Activated naive CD4-positive, alpha-beta T cell treated with anti-CD3 and anti-CD28 coated beads, Interleukin-2, amount 10 ng/mL, durations not matched to agents 7 days and 5 days (primary cell): ENCODE measurements around the gene SLC8A2.
A peak's percentile ranks its signal among the peaks of the same experiment; 100 is the strongest.
"Not testable (repeated sequence)": the region's sequence is repeated elsewhere in the genome, so short reads cannot be mapped to it uniquely, and the experiment has no call there.

Experiments
- CTCF ChIA-PET: fragments of 350-600 bp; sonication (Branson Sonifier 250); formaldehyde crosslinking; loops from one replicate; lab custom pipeline; 2021; ENCODE audit warnings: antibody characterized with exemption; lab: Charles Lee
- DNase-seq: peaks from one replicate; pipeline ENCODE4 v3.0.0-alpha.2; 2020
- H3K27ac Mint-ChIP-seq: one replicate; pipeline ENCODE4 v1.8.0; 2021; ENCODE audit warnings: mild to moderate bottlenecking, moderate library complexity, mixed read lengths
- H3K27me3 Mint-ChIP-seq: one replicate; pipeline ENCODE4 v1.8.0; 2021; ENCODE audit warnings: mild to moderate bottlenecking, mixed read lengths
- H3K36me3 Mint-ChIP-seq: one replicate; pipeline ENCODE4 v1.8.0; 2021; ENCODE audit warnings: mixed read lengths
- H3K4me1 Mint-ChIP-seq: one replicate; pipeline ENCODE4 v1.8.0; 2021; ENCODE audit warnings: mixed read lengths
- H3K4me3 Mint-ChIP-seq: one replicate; pipeline ENCODE4 v1.8.0; 2021; ENCODE audit warnings: mild to moderate bottlenecking, moderate library complexity, mixed read lengths
- H3K9me3 Mint-ChIP-seq: one replicate; pipeline ENCODE4 v1.8.0; 2021; ENCODE audit warnings: mixed read lengths

The SLC8A2 gene

DNA sequence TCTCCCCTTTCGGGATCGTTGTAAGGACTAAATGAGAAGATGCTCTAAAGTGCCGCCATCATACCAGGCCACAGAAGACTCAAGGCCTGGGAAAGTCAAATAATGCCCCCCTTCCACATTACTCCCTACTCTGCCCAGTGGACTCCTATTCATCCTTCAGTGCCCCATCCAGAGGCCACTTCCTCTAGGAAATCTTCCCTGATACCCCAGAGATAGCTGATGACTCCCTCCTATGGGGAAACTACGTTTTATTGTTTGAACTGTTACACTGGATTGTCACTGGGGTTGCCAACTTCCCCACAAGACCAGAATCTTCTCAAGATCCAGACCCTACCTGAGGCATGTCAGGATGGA, 66.5 kb downstream of the SLC8A2 start:
- H3K27me3 Mint-ChIP-seq, result peaks cover 68% of the 10 kb centered on the region
- CTCF ChIA-PET, result no interaction called here
- H3K4me1 Mint-ChIP-seq, result no peaks in the 10 kb centered on the region
- no peaks in the 10 kb centered on the region for H3K9me3 Mint-ChIP-seq
- DNase-seq, result no peak
- no peak overlapping the region for H3K27ac Mint-ChIP-seq
- H3K4me3 Mint-ChIP-seq, result no peak overlapping the region
- no peaks in the 10 kb centered on the region for H3K36me3 Mint-ChIP-seq

DNA sequence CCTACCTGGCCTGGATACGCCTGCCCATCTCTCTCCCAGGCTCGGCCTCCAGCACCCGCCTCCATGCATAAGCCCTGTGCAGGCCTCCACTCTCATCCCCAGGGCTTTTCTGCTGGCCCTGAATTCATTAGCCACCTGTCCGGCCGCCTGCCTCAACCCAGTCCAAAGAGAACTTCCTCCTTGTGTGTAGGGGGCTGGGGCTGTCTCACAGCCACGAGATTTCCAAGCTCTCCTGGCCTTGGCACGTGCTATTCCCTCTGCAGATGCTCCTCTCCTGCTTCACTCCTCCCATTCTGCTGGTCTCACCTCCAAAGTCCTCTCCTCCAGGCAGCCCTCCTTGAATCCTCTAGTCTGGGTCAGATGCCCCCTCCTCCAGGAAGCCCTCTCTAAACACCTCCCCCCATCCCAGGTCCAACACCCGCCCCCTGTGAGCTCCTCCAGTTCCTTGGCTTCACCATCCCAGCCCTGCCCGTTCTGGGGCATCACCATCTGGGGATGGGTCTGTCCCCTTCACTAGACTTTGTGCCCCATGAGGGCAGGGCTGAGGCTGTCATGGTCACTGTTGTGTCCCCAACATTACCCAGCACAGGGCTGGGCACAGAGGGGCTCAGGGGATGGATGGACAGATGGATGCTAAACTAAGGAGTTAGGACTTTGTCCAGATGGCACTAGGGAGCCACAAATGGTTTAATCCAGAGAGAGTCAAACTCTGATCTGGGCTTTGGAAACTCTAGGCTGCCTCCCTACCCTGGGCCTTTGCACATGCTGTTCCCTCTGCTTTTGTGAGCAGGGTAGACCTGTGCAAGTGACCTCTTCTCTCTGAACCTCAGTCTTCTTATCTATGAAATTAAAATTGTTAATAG, 67.1 kb downstream of the SLC8A2 start:
- CTCF ChIA-PET, result no interaction called here
- Mint-ChIP-seq H3K36me3 (no peaks in the 10 kb centered on the region), H3K4me3 (no peak overlapping the region), H3K27me3 (peaks cover 68% of the 10 kb centered on the region), H3K9me3 (no peaks in the 10 kb centered on the region), H3K4me1 (no peaks in the 10 kb centered on the region), H3K27ac (no peak overlapping the region)
- DNase-seq, result no peak

DNA sequence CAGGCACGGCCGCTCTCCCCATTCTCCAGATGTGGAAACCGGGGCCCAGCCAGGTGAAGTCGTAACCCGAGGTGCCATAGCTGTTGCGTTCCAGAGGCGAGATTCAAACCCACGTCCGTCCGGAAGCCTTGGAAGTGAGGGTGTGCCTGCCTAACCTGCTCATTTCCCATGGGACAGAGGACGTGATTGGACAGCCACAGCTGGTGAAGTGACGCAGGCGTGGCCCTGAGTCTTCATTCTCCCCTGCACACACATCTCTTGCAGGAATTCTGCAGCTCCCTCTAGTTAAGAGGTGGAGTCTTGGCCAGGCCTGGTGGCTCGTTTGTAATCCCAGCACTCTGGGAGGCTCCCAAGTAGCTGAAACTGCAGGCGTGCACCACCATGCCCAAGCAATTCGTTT, 69.2 kb downstream of the SLC8A2 start:
- no peak overlapping the region for H3K27ac Mint-ChIP-seq
- H3K9me3 Mint-ChIP-seq, result no peaks in the 10 kb centered on the region
- H3K4me3 Mint-ChIP-seq, result no peak overlapping the region
- peaks cover 53% of the 10 kb centered on the region for H3K27me3 Mint-ChIP-seq
- CTCF ChIA-PET, result no interaction called here
- no peaks in the 10 kb centered on the region for H3K4me1 Mint-ChIP-seq
- no peaks in the 10 kb centered on the region for H3K36me3 Mint-ChIP-seq
- no peak for DNase-seq

DNA sequence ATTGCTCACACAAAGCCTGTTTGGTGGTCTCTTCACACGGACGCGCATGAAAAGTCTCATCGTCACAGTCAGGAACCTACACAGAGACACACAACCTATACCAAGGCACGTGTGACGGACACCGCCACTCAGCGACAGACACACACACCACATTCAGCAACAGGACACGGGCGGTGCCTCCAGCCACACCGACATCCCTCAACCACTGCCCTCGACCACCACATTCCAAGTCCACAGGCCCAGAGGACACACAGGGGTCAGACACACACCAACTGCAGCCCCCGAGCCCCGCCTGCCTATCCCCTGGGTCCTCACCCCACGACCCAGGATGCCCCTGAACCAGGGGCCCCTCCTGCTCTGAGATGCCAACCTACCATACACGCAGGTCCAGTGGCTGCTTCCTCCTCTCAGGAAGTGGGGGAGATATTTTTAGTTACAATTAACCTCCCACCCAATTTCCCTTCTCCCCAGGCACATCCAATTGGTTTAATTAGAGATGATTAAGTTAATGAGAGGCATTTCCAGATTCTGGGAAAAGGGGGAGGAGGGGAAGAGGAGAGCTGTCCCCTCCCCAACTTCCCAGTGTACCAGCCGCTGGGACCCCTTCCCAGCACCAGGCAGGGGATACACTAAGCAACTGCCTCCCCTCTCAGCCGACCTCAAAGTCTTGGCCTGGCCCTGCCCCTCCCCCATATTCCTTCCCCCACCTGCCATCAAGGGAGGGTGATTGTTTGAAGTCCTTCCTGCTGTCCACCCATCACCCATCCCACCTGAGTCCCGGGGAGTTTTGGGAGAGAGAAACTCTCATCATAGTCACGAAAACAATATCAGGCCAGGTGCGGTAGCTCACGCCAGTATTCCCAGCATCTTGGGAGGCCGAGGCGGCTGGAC, 72.7 kb downstream of the SLC8A2 start:
- Mint-ChIP-seq H3K4me1 (no peaks in the 10 kb centered on the region), H3K9me3 (no peaks in the 10 kb centered on the region), H3K27me3 (peaks cover 30% of the 10 kb centered on the region), H3K27ac (no peak overlapping the region), H3K36me3 (no peaks in the 10 kb centered on the region), H3K4me3 (no peak overlapping the region)
- CTCF ChIA-PET, result no interaction called here
- no peak for DNase-seq

DNA sequence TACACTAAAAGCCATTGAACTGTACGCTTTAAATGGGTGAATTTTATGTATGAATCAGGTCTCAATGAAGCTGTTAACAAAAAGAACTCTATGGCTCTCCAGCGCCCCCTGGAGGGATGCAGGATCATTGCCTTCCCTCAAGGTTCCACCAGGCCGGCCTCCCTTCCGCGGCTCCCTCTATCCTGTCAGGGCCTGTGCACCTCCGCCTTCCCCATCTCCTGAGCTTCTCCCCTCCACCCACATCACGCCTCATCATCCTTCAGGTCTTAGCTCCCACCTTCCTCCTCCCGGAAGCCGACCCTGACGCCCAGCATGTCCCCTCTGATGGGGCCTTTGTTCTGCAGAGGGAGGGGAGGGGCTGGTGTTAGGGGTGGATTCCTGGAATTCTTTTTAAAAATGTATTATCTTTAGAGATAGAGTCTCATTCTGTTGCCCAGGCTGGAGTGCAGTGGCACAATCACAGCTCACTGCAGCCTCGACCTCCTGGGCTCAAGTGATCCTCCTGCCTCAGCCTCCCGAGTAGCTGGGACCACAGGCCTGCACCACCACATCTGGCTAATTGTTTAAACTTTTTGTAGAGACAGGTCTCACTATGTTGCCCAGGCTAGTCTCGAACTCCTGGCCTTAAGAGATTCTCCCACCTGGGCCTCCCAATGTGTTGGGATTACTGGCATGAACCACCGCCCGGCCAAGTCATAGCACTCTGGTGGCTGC, 80.0 kb downstream of the SLC8A2 start:
- no peak overlapping the region for H3K27ac Mint-ChIP-seq
- H3K4me1 Mint-ChIP-seq, result peaks cover 14% of the 10 kb centered on the region
- DNase-seq, result peak; percentile 90
- H3K9me3 Mint-ChIP-seq, result no peaks in the 10 kb centered on the region
- no peak overlapping the region for H3K4me3 Mint-ChIP-seq
- no peaks in the 10 kb centered on the region for H3K36me3 Mint-ChIP-seq
- CTCF ChIA-PET, result interaction anchor here (0.7 to 3.6 kb wide), 19 partner anchors 10 to 379 kb away, joined by 3 to 37 read pairs (median 5); partner anchors contain the start of gene DHX34
- H3K27me3 Mint-ChIP-seq, result peaks cover 19% of the 10 kb centered on the region

DNA sequence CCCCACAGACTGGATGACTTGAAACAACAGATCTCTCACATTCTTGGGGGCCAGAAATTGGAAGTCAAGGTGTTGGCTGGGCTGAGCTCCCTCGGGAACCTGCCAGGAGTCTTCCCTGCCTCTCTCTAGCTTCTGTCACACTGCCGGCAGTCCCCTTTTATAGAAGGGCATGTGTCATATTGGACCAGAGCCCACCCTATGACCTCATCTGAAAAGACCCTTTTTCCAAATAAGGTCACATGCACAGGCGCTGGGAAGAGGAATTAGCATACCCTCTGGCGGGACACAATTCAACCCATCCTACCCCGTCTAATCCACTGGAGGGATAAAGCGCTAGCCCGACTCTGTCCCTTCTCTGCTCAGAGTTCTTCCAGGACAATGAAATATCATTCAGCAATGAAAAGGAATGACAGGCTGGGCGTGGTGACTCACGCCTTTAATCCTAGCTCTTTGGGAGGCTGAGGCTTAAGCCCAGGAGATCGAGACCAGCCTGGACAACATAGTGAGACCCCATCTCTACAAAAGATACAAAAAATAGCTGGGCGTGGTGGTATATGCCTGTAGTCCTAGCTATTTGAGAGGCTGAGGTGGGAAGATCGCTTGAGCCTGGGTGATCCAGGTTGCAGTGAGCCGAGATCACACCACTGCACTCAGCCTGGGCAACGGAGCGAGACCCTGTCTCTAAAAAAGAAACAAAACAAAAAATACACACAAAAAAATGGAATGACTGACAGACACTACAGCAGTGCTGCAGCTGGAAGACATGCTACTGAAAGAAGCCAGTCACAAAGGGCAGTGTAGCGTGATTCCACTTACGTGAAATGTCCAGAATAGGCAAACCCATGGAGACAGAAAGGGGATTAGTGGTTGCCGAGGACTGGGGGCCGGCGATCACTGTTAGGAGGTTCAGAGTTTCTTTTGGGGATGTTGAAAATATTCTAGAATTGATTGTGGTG, 80.9 kb downstream of the SLC8A2 start:
- peaks cover 14% of the 10 kb centered on the region for H3K4me1 Mint-ChIP-seq
- DNase-seq, result no peak
- H3K27me3 Mint-ChIP-seq, result peaks cover 19% of the 10 kb centered on the region
- H3K9me3 Mint-ChIP-seq, result no peaks in the 10 kb centered on the region
- H3K36me3 Mint-ChIP-seq, result no peaks in the 10 kb centered on the region
- CTCF ChIA-PET, result interaction anchor here (0.7 to 3.6 kb wide), 21 partner anchors 9 to 378 kb away, joined by 3 to 37 read pairs (median 4); partner anchors contain the start of gene DHX34
- no peak overlapping the region for H3K27ac Mint-ChIP-seq
- no peak overlapping the region for H3K4me3 Mint-ChIP-seq

DNA sequence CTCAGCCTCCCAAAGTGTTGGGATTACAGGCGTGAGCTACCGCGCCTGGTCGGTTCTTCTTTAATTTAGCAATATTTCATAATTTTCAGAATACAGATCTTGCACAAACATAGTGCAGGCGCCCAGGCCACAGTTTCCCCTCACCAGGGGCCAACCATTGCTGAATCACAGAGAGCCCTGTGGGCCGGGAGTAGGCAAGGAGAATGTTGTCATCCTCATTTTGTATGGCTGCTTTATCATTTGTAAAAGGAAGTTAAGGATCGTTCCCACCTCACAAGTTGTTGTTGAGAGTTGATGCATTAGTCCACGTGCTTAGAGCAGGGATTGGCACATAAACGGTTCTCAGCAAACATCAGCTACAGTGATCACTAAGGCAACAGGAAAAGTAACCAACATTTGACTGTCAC, 82.5 kb downstream of the SLC8A2 start:
- CTCF ChIA-PET, result interaction anchor here (0.7 to 1.2 kb wide), 4 partner anchors 39 to 1427 kb away, joined by 3 to 8 read pairs (median 4); partner anchors contain the start of gene DHX34
- Mint-ChIP-seq H3K4me1 (peaks cover 14% of the 10 kb centered on the region), H3K27me3 (peaks cover 18% of the 10 kb centered on the region), H3K36me3 (no peaks in the 10 kb centered on the region), H3K9me3 (no peaks in the 10 kb centered on the region), H3K4me3 (no peak overlapping the region), H3K27ac (peak overlapping the region; percentile 52)
- DNase-seq, result no peak

DNA sequence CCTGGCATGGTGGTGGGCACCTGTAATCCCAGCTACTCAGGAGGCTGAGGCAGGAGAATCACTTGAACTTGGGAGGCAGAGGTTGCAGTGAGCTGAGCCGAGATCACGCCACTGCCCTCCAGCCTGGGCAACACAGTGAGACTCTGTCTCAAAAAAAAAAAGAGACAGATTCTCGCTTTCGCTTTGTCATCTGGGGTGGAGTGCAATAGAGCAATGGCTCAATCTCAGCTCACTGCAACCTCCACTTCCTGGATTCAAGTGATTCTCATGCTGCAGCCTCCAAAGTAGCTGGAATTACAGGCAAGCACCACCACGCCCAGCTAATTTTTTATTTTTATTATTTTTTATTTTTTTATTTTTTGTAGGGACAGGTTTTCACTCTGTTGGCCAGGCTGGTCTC, 83.0 kb downstream of the SLC8A2 start:
- H3K27ac Mint-ChIP-seq, H3K4me3 Mint-ChIP-seq, DNase-seq, H3K36me3 Mint-ChIP-seq, H3K9me3 Mint-ChIP-seq: not testable (repeated sequence)
- H3K27me3 Mint-ChIP-seq, result peaks cover 16% of the 10 kb centered on the region
- CTCF ChIA-PET, result interaction anchor here (0.7 to 1.2 kb wide), 4 partner anchors 39 to 1426 kb away, joined by 3 to 8 read pairs (median 4); partner anchors contain the start of gene DHX34
- H3K4me1 Mint-ChIP-seq, result peaks cover 14% of the 10 kb centered on the region

DNA sequence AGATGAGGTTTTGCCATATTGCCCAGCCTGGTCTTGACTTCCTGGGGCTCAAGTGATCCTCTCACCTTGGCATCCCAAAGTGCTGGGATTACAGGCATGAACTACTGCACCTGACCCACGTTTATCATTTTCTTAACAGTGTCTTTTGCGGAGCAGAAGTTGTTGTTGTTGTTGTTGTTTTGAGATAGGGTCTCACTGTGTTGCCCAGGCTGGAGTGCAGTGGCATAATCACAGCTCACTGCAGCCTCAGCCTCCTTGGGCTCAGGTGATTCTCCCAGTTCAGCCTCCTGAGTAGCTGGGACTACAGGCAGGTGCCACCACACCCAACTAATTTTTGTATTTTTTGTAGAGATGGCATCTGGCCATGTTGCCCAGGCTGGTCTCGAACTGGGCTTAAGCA, 84.1 kb downstream of the SLC8A2 start:
- peaks cover 12% of the 10 kb centered on the region for H3K27me3 Mint-ChIP-seq
- H3K9me3 Mint-ChIP-seq, H3K36me3 Mint-ChIP-seq, H3K4me3 Mint-ChIP-seq, H3K27ac Mint-ChIP-seq, DNase-seq, CTCF ChIA-PET: not testable (repeated sequence)
- peaks cover 21% of the 10 kb centered on the region for H3K4me1 Mint-ChIP-seq

DNA sequence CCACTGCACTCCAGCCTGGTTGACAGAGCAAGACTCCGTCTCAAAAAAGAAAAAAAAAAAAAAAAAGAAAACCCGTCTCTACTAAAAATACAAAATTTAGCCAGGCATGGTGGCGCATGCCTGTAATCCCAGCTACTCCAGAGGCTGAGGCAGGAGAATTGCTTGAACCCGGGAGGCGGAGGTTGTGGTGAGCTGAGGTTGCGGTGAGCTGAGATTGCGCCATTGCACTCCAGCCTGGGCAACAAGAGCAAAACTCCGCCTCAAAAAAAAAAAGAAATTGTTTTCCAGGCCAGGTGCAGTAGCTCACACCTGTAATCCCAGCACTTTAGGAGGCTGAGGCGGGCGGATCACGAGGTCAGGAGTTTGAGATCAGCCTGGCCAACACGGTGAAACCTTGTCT, 85.1 kb downstream of the SLC8A2 start:
- DNase-seq, H3K36me3 Mint-ChIP-seq, H3K4me3 Mint-ChIP-seq, H3K9me3 Mint-ChIP-seq, H3K27ac Mint-ChIP-seq: not testable (repeated sequence)
- CTCF ChIA-PET, result interaction anchor here (0.7 kb wide), 1 partner anchor 1378 kb away, joined by 3 read pairs; no protein-coding TSS in a partner anchor
- Mint-ChIP-seq H3K27me3 (peaks cover 12% of the 10 kb centered on the region), H3K4me1 (peaks cover 29% of the 10 kb centered on the region)

DNA sequence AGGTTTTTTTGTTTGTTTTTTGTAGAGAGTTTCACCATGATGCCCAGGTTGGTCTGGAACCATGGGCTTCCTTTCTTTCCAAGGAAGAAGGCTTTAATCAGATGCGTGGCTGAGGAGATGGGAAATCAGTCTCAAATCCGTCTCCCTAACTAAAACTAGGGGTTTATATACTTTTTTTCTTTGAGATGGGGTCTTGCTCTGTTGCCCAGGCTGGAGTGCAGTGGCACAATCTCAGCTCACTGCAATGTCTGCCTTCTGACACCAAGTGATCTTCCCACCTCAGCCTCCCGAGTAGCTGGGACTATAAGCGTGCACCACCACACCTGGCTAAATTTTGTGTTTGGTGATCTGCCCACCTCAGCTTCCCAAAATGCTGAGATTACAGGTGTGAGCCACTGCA, 87.2 kb downstream of the SLC8A2 start:
- Mint-ChIP-seq H3K4me1 (peaks cover 35% of the 10 kb centered on the region), H3K36me3 (peaks cover 16% of the 10 kb centered on the region)
- CTCF ChIA-PET, H3K4me3 Mint-ChIP-seq, H3K9me3 Mint-ChIP-seq, H3K27me3 Mint-ChIP-seq, DNase-seq, H3K27ac Mint-ChIP-seq: not testable (repeated sequence)

DNA sequence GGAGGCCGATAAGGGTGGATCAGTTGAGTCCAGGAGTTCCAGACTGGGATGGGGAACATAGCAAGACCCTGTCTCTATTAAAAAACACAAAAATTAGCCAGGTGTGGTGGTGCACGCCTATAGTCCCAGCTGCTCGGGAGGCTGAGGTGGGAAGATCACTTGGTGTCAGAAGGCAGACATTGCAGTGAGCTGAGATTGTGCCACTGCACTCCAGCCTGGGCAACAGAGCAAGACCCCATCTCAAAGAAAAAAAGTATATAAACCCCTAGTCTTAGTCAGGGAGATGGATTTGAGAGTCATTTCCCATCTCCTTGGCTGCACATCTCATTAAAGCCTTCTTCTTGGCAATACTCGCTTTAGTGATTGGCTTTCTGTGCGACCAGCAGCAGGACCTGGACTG, 87.8 kb downstream of the SLC8A2 start:
- DNase-seq, H3K4me3 Mint-ChIP-seq, CTCF ChIA-PET, H3K27me3 Mint-ChIP-seq, H3K27ac Mint-ChIP-seq, H3K9me3 Mint-ChIP-seq: not testable (repeated sequence)
- H3K4me1 Mint-ChIP-seq, result peaks cover 31% of the 10 kb centered on the region
- peaks cover 16% of the 10 kb centered on the region for H3K36me3 Mint-ChIP-seq
